Measurements from ENCODE around the gene CD55.

The CD55 gene

GRCh38 chr1:207362962-207363860 lies 41.7 kb downstream of the CD55 start:
- DNase-seq (ENCODE audit: low spot score) = no peak

- no peak for DNase-seq (ENCODE audit: low spot score)
Observed at GRCh38 chr1:207363871-207364270, 42.4 kb downstream of the CD55 start.

GRCh38 chr1:207364614-207365013 lies 43.1 kb downstream of the CD55 start:
- no peak for DNase-seq (ENCODE audit: low spot score)

- no peak for DNase-seq (ENCODE audit: low spot score)
Observed at GRCh38 chr1:207365063-207365462, 43.6 kb downstream of the CD55 start.

- no peak for DNase-seq (ENCODE audit: low spot score)
Observed at GRCh38 chr1:207366022-207366421, 44.5 kb downstream of the CD55 start.

GRCh38 chr1:207388721-207389120 lies 67.2 kb downstream of the CD55 start:
- no peak for DNase-seq (ENCODE audit: low spot score)

GRCh38 chr1:207389728-207390464 lies 68.4 kb downstream of the CD55 start:
- no peak for DNase-seq (ENCODE audit: low spot score)

- no peak for DNase-seq (ENCODE audit: low spot score)
Observed at GRCh38 chr1:207393610-207394009, 72.1 kb downstream of the CD55 start.

- DNase-seq (ENCODE audit: low spot score) = no peak
Observed at GRCh38 chr1:207396168-207396746, 74.8 kb downstream of the CD55 start.

- DNase-seq (ENCODE audit: low spot score) = no peak
Observed at GRCh38 chr1:207397525-207397926, 76.0 kb downstream of the CD55 start.

- no peak for DNase-seq (ENCODE audit: low spot score)
Observed at GRCh38 chr1:207398986-207399385, 77.5 kb downstream of the CD55 start.

- peak; percentile 12 for DNase-seq (ENCODE audit: low spot score)
Observed at GRCh38 chr1:207401578-207401977, 80.1 kb downstream of the CD55 start.

- no peak for DNase-seq (ENCODE audit: low spot score)
Observed at GRCh38 chr1:207402744-207403143, 81.3 kb downstream of the CD55 start.

- peak; percentile 79 for DNase-seq (ENCODE audit: low spot score)
Observed at GRCh38 chr1:207404849-207405525, 83.5 kb downstream of the CD55 start.

- no peak for DNase-seq (ENCODE audit: low spot score)
Observed at GRCh38 chr1:207405814-207406213, 84.3 kb downstream of the CD55 start.

GRCh38 chr1:207407655-207408260 lies 86.3 kb downstream of the CD55 start:
- peak; percentile 14 for DNase-seq (ENCODE audit: low spot score)
